Measurements from ENCODE around the gene CCDC190.
"Not testable (repeated sequence)": the region's sequence is repeated elsewhere in the genome, so short reads cannot be mapped to it uniquely, and the experiment has no call there.

Gene CCDC190

GRCh38 chr1:162876751-162877150 is 15.8 kb upstream of the CCDC190 start:
- DNase-seq = no peak

- DNase-seq = no peak
Observed at GRCh38 chr1:162873671-162874666, 13.0 kb upstream of the CCDC190 start.

DNA sequence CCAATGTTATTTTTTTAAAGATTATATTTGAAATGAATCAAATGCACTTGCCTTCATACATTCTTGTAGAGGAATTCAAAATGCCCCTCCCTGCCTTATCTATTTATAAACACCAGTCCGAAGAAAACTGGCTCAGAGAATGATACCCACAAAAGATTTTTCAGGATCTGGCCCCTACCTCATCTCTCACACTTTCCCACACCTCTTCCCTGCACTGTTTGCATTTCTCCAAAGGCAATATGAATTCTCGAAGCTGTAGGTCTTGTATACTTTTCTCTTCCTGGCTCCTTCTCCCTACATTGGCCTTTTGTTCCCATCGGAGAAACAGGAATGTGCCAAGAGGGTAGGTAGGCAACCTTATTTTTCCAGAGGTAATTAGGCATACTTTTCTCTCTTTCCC is 12.0 kb upstream of the CCDC190 start:
- DNase-seq = no peak

DNA sequence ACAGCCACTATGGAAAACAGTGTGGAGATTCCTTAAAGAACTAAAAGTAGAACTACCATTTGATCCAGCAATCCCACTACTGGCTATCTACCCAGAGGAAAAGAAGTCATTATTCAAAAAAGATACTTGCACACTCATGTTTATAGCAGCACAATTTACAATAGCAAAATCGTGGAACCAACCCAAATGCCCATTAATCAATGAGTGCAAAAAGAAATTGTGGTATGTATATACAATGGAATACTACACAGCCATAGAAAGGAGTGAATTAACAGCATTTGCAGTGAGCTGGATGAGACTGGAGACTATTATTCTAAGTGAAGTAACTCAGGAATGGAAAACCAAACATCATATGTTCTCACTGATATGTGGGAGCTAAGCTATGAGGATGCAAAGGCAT is 10.4 kb upstream of the CCDC190 start:
- not testable (repeated sequence) for DNase-seq

DNA sequence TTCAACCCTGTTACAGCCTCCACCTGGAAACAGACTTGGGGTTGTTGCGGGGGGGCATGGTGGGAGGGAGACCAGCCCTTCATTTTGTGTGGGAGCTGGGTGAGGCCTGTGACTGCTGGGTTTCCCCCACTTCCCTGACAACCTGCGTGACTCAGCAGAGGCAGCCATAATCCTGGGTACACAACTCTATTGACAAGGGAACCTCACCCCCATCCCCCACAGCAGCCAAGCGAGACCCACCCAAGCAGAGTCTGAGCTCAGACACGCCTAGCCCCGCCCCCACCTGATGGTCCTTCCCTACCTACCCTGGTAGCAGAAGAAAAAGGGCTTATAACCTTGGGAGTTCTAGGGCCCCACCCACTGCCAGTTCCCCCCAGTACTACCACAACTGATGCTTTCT is 8.0 kb upstream of the CCDC190 start:
- DNase-seq = no peak

GRCh38 chr1:162861625-162862024 is 650 bp upstream of the CCDC190 start:
- no peak for DNase-seq

- DNase-seq = no peak
Observed at GRCh38 chr1:162859191-162859590, 1.8 kb downstream of the CCDC190 start.

DNA sequence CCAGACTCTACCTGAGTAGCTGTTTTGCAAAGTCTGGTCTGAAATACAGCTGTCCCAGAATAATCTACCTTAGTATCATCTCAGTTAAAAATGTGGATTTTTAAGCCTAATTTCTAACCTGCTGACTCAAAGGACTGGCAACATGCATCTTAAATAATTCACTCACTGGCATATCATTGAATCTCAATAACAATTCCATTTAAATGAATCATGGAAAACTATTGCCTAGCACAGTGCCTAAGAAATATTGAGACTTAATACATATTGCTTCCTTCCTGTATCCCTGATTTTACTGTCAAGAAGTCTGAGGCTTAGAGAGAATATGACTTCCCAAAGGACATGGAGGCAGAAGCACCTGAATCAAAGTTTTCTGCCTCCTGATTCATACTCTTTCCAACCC is 3.1 kb downstream of the CCDC190 start:
- no peak for DNase-seq

- DNase-seq = no peak
Observed at GRCh38 chr1:162856260-162856659, 4.7 kb downstream of the CCDC190 start.

DNA sequence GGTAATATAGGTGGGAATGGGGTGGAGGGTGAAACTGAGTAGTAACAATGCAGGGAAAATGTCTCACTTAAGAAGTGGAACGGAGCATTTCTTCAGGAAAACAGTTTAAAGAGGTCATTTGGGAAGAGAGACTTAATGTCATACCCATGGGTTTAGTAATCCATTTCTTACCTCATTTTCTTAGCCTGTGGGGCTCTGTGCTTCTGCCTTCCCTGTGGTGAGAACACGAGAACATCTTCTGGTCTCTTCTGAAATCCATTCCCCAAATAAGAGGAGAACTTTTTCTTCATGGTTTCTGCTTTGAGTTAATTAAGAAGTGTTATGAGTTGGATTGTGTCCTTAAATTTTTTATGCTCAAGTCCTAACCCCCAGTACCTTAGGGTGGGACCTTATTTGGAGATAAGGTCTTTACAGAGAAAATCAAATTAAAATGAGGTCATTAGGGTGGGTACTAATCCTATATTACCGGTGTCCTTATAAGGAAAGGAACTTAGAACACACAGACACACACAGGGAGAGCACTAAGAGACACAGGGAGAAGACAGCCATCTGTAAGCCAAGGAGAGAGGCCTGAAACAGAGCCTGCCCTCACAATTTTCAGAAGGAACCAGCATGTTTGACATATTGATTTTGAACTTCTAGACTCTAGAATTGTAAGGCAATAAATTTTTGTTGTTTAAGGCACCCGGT is 5.4 kb downstream of the CCDC190 start:
- no peak for DNase-seq

GRCh38 chr1:162854245-162854882 is 6.6 kb downstream of the CCDC190 start:
- no peak for DNase-seq

DNA sequence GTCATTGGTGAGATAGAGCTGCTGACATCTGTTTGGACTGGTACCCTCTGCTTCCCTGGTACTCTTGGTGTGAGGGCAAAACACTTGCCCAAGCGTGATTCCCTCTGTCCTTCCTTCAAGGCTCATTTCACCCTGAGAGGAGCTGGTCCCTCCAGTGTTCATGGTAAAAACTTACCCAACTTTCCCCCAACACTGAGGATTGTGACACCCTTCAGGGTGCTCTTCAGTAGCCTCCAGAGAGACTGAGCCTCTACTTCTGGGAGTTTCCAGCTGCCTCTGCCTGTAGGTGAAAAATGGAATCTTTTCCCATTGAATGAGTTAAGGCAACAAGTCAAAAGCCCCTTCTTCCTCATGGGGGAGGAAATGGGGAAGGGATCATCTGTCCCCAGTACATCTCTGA is 9.6 kb downstream of the CCDC190 start:
- no peak for DNase-seq

DNA sequence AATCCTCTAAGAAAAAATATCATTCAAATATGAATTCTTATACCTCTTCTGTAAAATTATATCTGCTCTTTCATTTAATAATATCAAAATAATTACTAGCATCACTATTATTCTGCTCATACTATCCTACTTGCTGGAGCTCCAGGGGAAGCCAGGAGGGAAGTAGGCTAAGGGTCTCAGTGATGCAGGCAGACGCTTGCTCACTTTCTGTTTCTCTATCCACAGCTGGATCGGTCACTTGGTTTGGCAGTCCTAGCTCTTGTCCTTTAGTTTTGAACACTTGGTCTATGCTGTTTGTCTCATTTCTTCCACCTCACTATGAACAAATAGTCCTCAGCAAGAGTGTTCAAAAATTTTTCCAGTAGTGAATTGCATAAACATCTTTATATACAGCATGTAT is 11.3 kb downstream of the CCDC190 start:
- DNase-seq = no peak

GRCh38 chr1:162847839-162848453 is 13.0 kb downstream of the CCDC190 start:
- no peak for DNase-seq

DNA sequence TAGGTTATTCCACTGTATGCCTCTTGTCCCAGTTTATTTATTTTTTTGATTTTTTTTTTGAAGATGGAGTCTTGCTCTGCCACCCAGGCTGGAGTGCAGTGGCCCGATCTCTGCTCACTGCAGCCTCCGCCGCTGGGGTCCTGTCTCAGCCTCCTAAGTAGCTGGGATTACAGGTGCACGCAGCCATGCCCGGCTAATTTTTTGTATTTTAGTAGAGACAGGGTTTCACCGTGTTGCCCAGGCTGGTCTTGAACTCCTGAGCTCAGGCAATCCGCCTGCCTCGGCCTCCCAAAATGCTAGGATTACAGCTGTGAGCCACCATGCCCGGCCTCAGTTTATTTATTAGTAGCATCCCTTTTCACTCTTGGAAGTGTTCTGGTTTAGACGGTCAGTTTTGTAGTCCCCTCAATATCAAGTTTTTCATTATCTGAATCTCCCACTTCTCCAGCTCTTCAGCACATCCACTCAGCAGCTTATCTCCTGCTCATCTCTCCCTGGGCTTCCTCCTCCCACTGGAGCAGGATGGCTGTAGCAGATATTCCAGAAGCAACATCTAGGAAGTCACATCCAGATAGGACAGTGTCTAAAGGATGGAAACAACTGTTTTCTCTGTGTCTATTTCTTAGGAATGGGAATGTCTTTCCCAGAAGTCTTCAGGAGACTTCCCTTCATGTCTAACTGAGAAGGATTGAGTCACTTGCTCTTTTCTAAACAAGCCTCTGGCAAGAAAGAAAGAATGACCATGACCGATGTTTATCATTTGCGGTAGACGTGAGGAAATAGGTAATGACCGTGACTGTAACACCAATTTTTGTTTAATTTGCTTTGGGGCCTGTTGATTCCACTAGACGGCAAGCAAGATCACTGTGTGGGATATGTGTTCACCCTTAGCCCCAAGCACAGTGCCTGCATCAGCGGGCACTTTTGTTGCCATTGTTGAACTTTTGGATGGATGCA is 14.4 kb downstream of the CCDC190 start:
- no peak for DNase-seq

DNA sequence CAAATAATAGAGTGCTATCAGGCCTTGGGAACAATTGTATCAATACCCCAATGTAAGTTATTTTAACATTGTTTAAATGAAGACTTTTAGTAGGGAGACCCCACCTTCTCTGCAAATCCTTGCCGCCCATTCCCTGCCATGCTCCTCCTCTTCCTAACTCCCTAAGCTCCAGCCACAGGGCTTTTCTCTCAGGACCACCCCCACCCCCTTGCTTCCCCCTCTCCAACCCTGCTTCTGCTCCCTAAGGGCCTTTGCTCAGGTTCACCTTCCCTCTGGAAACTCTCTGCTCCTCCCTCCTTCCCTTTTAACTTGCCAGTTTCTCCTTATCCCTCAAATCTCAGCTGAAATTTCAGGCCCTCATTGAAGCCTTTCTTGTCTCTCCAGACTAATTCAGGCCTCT is 16.8 kb downstream of the CCDC190 start:
- no peak for DNase-seq

- DNase-seq = no peak
Observed at GRCh38 chr1:162840250-162840839, 20.6 kb downstream of the CCDC190 start.

- no peak for DNase-seq
Observed at GRCh38 chr1:162838863-162839262, 22.1 kb downstream of the CCDC190 start.

DNA sequence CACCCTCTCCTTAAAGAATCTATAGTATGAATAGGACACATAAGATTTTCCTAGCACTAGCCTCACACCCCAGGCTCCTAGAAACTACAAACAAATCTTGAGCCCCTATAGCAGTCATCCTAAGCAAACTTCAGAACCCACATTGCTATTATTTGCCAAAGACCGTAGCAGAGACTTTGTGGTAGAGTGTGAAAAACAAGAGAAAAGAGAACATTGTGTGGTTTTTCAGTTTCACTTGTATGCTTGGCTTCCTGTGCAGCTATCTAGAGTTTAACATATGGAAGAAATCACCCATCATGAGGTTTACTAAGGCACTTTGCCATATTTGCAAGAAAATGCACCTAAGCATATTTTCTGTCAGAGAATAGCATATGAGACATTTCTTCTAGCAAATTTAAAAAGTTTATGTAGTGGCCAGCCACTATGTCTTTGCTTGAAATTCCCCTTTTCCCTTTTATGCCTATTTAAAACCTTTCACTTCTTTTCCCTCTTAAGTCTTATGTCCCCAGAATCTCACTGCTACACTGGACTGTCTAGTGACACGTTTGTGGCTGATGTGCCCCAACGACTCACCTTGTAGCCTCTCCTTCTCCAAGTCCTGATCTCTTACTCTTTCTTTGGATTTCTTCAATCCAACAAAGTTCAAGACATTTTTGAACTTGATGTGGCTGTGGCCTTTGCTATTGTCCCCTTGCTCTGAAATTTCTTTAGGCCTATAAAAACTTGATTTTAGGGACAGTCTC is 25.6 kb downstream of the CCDC190 start:
- no peak for DNase-seq

DNA sequence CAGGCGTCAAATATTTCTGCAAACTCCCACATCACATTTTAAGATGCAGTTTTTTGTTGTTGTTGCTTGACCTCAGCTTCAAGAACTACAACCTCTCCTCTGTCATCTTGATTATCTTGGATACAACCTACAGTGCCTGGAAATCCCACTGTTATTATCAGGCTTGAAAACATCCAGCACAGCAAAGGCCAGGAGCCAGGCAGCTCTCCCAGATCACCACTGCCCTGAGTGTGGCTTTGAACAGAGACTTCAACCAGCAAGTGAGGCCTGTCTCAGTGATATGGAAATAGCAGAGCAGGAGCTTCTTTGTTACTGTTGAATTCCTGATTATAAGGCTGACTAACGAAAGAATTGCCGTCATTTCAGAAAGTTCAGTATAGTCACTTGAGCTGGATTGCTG is 28.5 kb downstream of the CCDC190 start:
- DNase-seq = no peak

- no peak for DNase-seq
Observed at GRCh38 chr1:162829268-162829667, 31.7 kb downstream of the CCDC190 start.

Data from activated gamma-delta T cell (primary cell).